Mesendoderm (in vitro differentiated cells): ENCODE results near the gene NCKAP1. TPM values are rescaled to one million over a fixed set of nuclear protein-coding genes. Genes with fewer than 3 reads are reported as not detected.

Experiments
- DNase-seq: peaks from one replicate; pipeline ENCODE4 v3.0.0; 2013
- H2AK5ac ChIP-seq: 2 replicates; pipeline ENCODE4 v1.6.1; 2013; ENCODE audit warnings: low read length, inconsistent platforms
- H2BK120ac ChIP-seq: 2 replicates; pipeline ENCODE4 v1.6.1; 2013; ENCODE audit warnings: low read depth, mild to moderate bottlenecking, low read length, moderate library complexity, mixed read lengths
- H2BK15ac ChIP-seq: replicated peaks from 2 replicates; pipeline ENCODE4 v1.6.1; 2013; ENCODE audit warnings: low read depth, mild to moderate bottlenecking, moderate library complexity
- H2BK5ac ChIP-seq: 2 replicates; pipeline ENCODE4 v1.6.1; 2013; ENCODE audit warnings: low read length, inconsistent platforms
- H3K18ac ChIP-seq: 2 replicates; pipeline ENCODE4 v1.6.1; 2013; ENCODE audit warnings: mild to moderate bottlenecking, low read length, mixed read lengths
- H3K23ac ChIP-seq: one replicate; pipeline ENCODE4 v1.6.1; 2013; ENCODE audit warnings: low read length
- H3K27ac ChIP-seq: 2 replicates; pipeline ENCODE4 v1.5.1; 2013; ENCODE audit warnings: low read depth, mild to moderate bottlenecking, inconsistent platforms, low read length, moderate library complexity
- H3K27me3 ChIP-seq: 2 replicates; pipeline ENCODE4 v1.6.1; 2013; ENCODE audit warnings: low read length, control low read depth, mild to moderate bottlenecking, inconsistent platforms; ENCODE audit not compliant: insufficient read depth, poor library complexity
- H3K36me3 ChIP-seq: 2 replicates; pipeline ENCODE4 v1.6.1; 2013; ENCODE audit warnings: low read length, inconsistent platforms; ENCODE audit not compliant: control insufficient read depth, insufficient read depth
- H3K4ac ChIP-seq: one replicate; pipeline ENCODE4 v1.6.1; 2013; ENCODE audit warnings: low read depth, mild to moderate bottlenecking, low read length, moderate library complexity
- H3K4me1 ChIP-seq: 2 replicates; pipeline ENCODE4 v1.6.1; 2013; ENCODE audit warnings: low read depth, low read length, inconsistent platforms; ENCODE audit not compliant: control insufficient read depth
- H3K4me2 ChIP-seq: 2 replicates; pipeline ENCODE4 v1.6.1; 2013; ENCODE audit warnings: low read length
- H3K4me3 ChIP-seq: 2 replicates; pipeline ENCODE4 v1.5.1; 2013; ENCODE audit warnings: mild to moderate bottlenecking, low read length
- H3K56ac ChIP-seq: one replicate; pipeline ENCODE4 v1.6.1; 2013; ENCODE audit warnings: low read length
- H3K79me1 ChIP-seq: 2 replicates; pipeline ENCODE4 v1.6.1; 2013; ENCODE audit warnings: low read length, inconsistent platforms
- H3K79me2 ChIP-seq: 2 replicates; pipeline ENCODE4 v1.6.1; 2013; ENCODE audit warnings: mild to moderate bottlenecking, low read length; ENCODE audit not compliant: control insufficient read depth, insufficient read depth
- H3K9ac ChIP-seq: 2 replicates; pipeline ENCODE4 v1.6.1; 2013; ENCODE audit warnings: low read length, inconsistent platforms
- H4K5ac ChIP-seq: one replicate; pipeline ENCODE4 v1.6.1; 2013; ENCODE audit warnings: low read length
- H4K8ac ChIP-seq: one replicate; pipeline ENCODE4 v1.6.1; 2013; ENCODE audit warnings: low read depth, mild to moderate bottlenecking, control low read depth, low read length, moderate library complexity
- WGBS: extraction: QIAGEN DNeasy Blood & Tissue Kit; methylation state at CpG from one replicate; pipeline ENCODE4 v1.1.7; 2013; ENCODE audit warnings: low lambda C conversion rate, missing lambda C conversion rate; ENCODE audit not compliant: insufficient coverage; ENCODE audit errors: extremely low coverage; 5-methylcytosine and 5-hydroxymethylcytosine counted together
- small RNA-seq: library from polyadenylated mRNA; stranded (forward); fragments of <200 nt; extraction: miRNeasy Mini kit (QIAGEN cat#:217004); gene quantifications from one replicate; pipeline ENCODE3, GENCODE V24; 2013; ENCODE audit not compliant: insufficient read depth

NCKAP1 gene

GRCh38 chr2:182862091-182862490 lies 176.2 kb downstream of the NCKAP1 start:
- no peak overlapping the region for H2BK5ac ChIP-seq
- H4K5ac ChIP-seq: no peak overlapping the region
- H3K27me3 ChIP-seq: peaks cover 3% of the 10 kb centered on the region
- H3K4me3 ChIP-seq: no peak overlapping the region
- no peak overlapping the region for H4K8ac ChIP-seq
- H2BK120ac ChIP-seq: no peak overlapping the region
- H3K79me2 ChIP-seq: no peaks in the 10 kb centered on the region
- no peak overlapping the region for H3K23ac ChIP-seq
- no peak overlapping the region for H3K27ac ChIP-seq
- H2AK5ac ChIP-seq: no peak overlapping the region
- peak overlapping the region; percentile 17 for H3K56ac ChIP-seq
- H3K79me1 ChIP-seq: no peaks in the 10 kb centered on the region
- no peak overlapping the region for H2BK15ac ChIP-seq
- no peak overlapping the region for H3K9ac ChIP-seq
- no peak for DNase-seq
- H3K4me1 ChIP-seq: peaks cover 4% of the 10 kb centered on the region
- H3K36me3 ChIP-seq: no peaks in the 10 kb centered on the region
- WGBS: no CpG with 5 or more reads among the region's 5 CpGs
- peak overlapping the region; percentile 86 for H3K18ac ChIP-seq
- no peak overlapping the region for H3K4ac ChIP-seq
- no peak overlapping the region for H3K4me2 ChIP-seq

GRCh38 chr2:182860858-182861257 lies 177.4 kb downstream of the NCKAP1 start:
- H3K27me3 ChIP-seq: peaks cover 3% of the 10 kb centered on the region

More at GRCh38 chr2:182860858-182861257, 177.4 kb downstream of the NCKAP1 start:
- Histone ChIP-seq H2AK5ac (no peak overlapping the region), H3K79me1 (no peaks in the 10 kb centered on the region), H3K4me1 (peaks cover 2% of the 10 kb centered on the region), H3K56ac (no peak overlapping the region), H2BK15ac (no peak overlapping the region), H3K27ac (peak overlapping the region; percentile 48), H4K8ac (no peak overlapping the region), H3K23ac (no peak overlapping the region), H4K5ac (no peak overlapping the region), H3K4me2 (no peak overlapping the region), H3K4ac (no peak overlapping the region), H2BK120ac (no peak overlapping the region), H3K36me3 (no peaks in the 10 kb centered on the region), H3K79me2 (no peaks in the 10 kb centered on the region), H3K9ac (no peak overlapping the region), H3K18ac (no peak overlapping the region), H2BK5ac (no peak overlapping the region), H3K4me3 (no peak overlapping the region)
- DNase-seq: peak; percentile 83
- no CpG with 5 or more reads among the region's 2 CpGs for WGBS

Small RNA genes lying within 50 kb of the gene (small RNA-seq; reads per million reads assigned to genes)
- not detected for gene RF00019
- not detected for gene RF00599
- gene RNU6-1122P: not detected
